ENCODE data around the gene SCUBE1. TPM values are rescaled to one million over a fixed set of nuclear protein-coding genes. Genes with fewer than 3 reads are reported as not detected.
A peak's percentile ranks its signal among the peaks of the same experiment; 100 is the strongest.

Gene SCUBE1
- total RNA-seq, 4 donors from 2014 or later, result 0.38 to 4.0 (median 2.1) TPM

DNA sequence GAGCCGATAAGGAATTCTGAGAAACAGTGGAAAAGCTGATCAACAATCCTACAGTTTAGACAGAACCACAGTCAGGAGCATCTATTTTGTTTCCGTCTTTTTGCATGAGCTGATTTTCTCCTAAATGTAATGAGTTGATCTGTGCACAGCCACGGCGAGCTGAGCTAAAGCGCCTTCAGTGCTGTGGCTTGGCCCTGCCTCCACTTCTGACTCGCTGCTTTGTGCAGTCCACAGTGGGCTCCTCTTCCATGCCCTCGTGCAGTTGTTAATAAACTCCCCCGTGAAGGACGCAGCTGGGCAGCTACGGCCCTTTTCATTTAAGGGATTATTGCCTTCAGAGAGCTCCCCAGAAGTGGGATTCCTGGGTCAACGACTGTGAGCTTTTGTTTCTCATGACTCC is 39.4 kb downstream of the SCUBE1 start:
- Histone ChIP-seq H3K4me3 (no peak overlapping the region), H3K27me3 (peaks cover 0 to 7% (median 0%) of the 10 kb centered on the region in 4 donors), H3K4me1 (peaks cover 0 to 56% (median 0%) of the 10 kb centered on the region in 3 donors), H3K9me3 (no peaks in the 10 kb centered on the region), H3K36me3 (no peaks in the 10 kb centered on the region), H3K27ac (no peak overlapping the region)
- 84 to 91% methylated on average over 7 to 10 of the region's 11 CpGs for WGBS, 2 donors
- intact Hi-C loops (cut with DNase I), result no loop called here
- DNase-seq, result no peak
- TF ChIP-seq POLR2A (IDR thresholded peaks at IDR 0.05), result no peak
- TF ChIP-seq, protein P1, sequence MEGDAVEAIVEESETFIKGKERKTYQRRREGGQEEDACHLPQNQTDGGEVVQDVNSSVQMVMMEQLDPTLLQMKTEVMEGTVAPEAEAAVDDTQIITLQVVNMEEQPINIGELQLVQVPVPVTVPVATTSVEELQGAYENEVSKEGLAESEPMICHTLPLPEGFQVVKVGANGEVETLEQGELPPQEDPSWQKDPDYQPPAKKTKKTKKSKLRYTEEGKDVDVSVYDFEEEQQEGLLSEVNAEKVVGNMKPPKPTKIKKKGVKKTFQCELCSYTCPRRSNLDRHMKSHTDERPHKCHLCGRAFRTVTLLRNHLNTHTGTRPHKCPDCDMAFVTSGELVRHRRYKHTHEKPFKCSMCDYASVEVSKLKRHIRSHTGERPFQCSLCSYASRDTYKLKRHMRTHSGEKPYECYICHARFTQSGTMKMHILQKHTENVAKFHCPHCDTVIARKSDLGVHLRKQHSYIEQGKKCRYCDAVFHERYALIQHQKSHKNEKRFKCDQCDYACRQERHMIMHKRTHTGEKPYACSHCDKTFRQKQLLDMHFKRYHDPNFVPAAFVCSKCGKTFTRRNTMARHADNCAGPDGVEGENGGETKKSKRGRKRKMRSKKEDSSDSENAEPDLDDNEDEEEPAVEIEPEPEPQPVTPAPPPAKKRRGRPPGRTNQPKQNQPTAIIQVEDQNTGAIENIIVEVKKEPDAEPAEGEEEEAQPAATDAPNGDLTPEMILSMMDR (IDR thresholded peaks at IDR 0.05), result no peak

DNA sequence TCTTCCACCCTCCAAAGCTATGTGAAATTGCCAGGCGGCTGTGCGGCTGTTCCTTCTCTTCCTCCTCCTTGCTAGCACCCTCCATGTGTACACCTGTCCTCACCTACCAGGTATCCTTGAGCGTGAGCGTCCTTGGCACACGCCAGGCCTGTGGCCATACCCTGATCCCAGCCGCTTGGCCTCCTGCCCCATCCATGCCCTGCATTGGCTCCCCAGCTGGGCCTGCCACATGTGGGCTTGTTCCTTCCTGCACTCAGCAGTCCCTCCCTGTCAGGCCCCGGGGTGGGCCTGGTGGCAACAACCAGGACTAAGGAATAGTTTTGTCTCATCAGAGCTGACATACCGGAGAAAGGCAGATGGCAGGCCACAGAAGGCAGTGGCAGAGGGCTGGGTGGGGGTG is 40.0 kb downstream of the SCUBE1 start:
- Histone ChIP-seq H3K4me3 (no peak overlapping the region), H3K9me3 (no peaks in the 10 kb centered on the region), H3K36me3 (no peaks in the 10 kb centered on the region), H3K4me1 (peaks cover 0 to 57% (median 0%) of the 10 kb centered on the region in 3 donors), H3K27ac (peak overlapping the region in 1 of 4 donors; percentile 34), H3K27me3 (peaks cover 0 to 4% (median 0%) of the 10 kb centered on the region in 4 donors)
- no peak for DNase-seq
- 78 to 100% methylated on average over 3 to 4 of the region's 8 CpGs for WGBS, 2 donors
- intact Hi-C loops (cut with DNase I), result no loop called here
- TF ChIP-seq, protein P1 (IDR thresholded peaks at IDR 0.05), result no peak
- no peak for TF ChIP-seq POLR2A (IDR thresholded peaks at IDR 0.05)

DNA sequence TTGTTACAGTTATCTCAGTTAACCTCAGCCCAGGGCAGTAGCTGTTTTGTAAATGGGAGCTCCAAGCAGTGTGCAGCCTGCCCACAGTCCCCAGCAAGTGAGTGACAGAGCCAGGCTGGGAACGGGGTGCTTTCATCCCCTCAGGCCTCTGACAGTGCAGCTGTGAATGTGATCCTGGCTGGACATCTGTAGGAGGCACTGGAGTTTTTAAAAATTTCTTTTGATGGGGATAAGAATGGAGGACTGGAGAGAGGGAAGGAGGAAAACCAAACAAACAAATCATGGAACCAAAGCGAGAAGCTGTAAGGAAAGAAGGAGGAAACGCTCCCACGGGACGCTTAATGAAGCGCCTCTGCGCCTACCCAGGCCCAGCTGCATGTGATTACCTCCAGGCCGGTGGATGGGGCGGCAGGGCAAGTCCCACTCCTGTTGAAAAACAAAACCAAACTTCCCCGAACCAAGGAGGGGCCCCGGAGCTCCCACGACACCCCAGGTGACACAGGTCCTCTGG is 40.6 kb downstream of the SCUBE1 start:
- Histone ChIP-seq H3K4me3 (no peak overlapping the region), H3K4me1 (peaks cover 0 to 56% (median 0%) of the 10 kb centered on the region in 3 donors), H3K27me3 (peaks cover 0 to 4% (median 0%) of the 10 kb centered on the region in 4 donors), H3K36me3 (no peaks in the 10 kb centered on the region), H3K27ac (peak overlapping the region in 2 of 4 donors; percentile 25 to 34), H3K9me3 (no peaks in the 10 kb centered on the region)
- DNase-seq, result no peak
- intact Hi-C loops (cut with DNase I), result no loop called here
- 63 to 84% methylated on average over 11 of the region's 12 CpGs for WGBS, 2 donors
- TF ChIP-seq, protein P1 (IDR thresholded peaks at IDR 0.05), result no peak

DNA sequence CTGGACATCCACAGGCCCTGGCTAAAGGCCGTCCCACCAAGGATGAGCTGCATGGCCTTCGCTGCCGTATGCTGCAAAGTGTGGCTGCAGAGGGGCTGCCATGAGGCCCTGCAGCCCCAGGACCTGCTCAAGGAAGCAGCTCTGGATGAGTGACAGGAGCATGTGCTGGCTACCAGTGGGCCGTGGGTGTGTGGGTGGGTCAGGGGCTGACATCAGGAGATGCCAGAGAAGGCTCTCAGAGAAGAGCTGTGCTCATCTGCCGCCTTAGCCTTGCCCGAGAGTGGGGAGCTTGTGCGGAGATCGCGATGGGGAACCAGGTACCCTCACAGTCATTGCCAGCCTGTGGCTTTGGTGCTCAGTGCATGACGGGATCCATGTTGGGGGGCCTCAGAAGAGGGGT is 41.3 kb downstream of the SCUBE1 start:
- no peak for DNase-seq
- intact Hi-C loops (cut with DNase I), result no loop called here
- Histone ChIP-seq H3K27ac (peak overlapping the region in 2 of 4 donors; percentile 25 to 53), H3K36me3 (no peaks in the 10 kb centered on the region), H3K27me3 (peaks cover 0 to 4% (median 0%) of the 10 kb centered on the region in 4 donors), H3K9me3 (no peaks in the 10 kb centered on the region), H3K4me1 (peaks cover 0 to 55% (median 5%) of the 10 kb centered on the region in 3 donors), H3K4me3 (no peak overlapping the region)
- 77 to 83% methylated on average over 5 to 9 of the region's 10 CpGs for WGBS, 2 donors
- TF ChIP-seq POLR2A (IDR thresholded peaks at IDR 0.05), result no peak
- TF ChIP-seq, protein P1 (IDR thresholded peaks at IDR 0.05), result no peak

DNA sequence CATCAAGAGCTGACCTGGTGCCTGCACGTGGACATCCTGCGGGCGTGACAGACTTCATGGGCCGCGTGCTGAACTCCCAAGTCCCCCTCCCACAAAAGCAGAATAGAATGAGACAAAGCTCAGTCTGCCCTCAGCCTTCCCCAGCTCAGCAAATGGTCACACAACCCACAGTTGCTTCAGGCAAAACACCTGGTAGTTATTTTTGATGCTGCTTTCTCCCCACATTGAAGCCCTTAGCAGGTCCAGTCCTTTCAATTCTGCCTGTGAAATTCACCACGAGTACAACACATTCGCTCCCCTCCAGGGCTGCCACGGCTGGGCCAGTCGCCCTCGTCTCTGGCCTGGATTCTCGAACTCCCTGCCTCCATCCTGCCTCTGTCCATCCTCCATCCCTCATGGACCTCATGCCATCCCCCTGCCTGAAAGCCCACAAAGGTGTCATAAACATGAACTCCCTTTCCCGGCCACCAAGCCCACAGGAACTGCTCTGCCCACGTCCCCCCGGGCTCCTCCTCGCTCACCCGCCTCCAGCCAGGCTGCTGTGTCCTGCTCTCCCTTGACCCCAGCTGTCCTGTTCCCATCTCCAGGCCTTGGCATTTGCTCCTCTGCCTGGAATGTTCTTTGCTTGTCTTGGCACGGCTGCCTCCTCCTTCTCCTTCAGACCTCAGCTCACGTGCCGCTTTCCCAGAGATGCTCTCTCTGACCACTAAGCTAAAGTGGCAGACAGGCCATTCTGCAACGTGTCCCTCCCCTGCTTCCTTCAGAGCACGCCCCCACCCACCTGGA is 42.1 kb downstream of the SCUBE1 start:
- intact Hi-C loops (cut with DNase I), result no loop called here
- Histone ChIP-seq H3K27me3 (peaks cover 0 to 4% (median 0%) of the 10 kb centered on the region in 4 donors), H3K36me3 (no peaks in the 10 kb centered on the region), H3K9me3 (no peaks in the 10 kb centered on the region), H3K4me1 (peaks cover 0 to 55% (median 12%) of the 10 kb centered on the region in 3 donors), H3K27ac (peak overlapping the region in 2 of 4 donors; percentile 52 to 53), H3K4me3 (no peak overlapping the region)
- no peak for DNase-seq
- TF ChIP-seq, protein P1 (IDR thresholded peaks at IDR 0.05), result no peak
- 62 to 65% methylated on average over 16 to 21 of the region's 21 CpGs for WGBS, 2 donors

Data from esophagus squamous epithelium (tissue), 5 donors.